Measurements from ENCODE around the gene ZNF543. TPM values are rescaled to one million over a fixed set of nuclear protein-coding genes. Genes with fewer than 3 reads are reported as not detected.
"Not testable (repeated sequence)": the region's sequence is repeated elsewhere in the genome, so short reads cannot be mapped to it uniquely, and the experiment has no call there.

ZNF543 gene
- total RNA-seq, 1 experiment from 2014 or later, result 9.5 TPM

DNA sequence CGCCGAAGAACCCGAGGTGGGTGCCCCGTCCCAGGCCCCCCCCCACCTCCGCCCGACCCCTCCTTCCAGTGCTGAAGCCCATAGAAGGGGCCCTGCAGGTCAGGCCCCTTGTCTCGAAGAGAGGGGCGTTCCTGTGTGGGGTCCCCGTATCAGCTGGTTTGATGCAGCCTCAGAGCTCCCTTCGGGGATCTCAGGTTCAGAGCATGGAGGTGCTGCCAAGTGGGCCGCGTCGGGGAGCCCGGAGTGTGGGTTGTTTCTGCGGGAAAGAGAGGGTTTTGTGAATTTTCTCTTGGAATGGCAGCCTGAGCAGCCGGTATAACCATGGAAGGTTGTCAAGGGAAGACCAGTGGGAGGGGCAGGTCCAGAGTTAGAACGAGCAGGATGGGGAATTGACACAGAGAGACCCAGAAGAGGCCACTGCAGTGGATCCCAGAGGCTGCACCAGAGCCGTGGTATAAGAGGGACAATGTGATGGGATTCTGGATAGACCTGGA is 43.5 kb downstream of the ZNF543 start:
- no peak for TF ChIP-seq EZH2 (IDR thresholded peaks at IDR 0.05; ENCODE audit: low read depth)
- TF ChIP-seq, protein P1, sequence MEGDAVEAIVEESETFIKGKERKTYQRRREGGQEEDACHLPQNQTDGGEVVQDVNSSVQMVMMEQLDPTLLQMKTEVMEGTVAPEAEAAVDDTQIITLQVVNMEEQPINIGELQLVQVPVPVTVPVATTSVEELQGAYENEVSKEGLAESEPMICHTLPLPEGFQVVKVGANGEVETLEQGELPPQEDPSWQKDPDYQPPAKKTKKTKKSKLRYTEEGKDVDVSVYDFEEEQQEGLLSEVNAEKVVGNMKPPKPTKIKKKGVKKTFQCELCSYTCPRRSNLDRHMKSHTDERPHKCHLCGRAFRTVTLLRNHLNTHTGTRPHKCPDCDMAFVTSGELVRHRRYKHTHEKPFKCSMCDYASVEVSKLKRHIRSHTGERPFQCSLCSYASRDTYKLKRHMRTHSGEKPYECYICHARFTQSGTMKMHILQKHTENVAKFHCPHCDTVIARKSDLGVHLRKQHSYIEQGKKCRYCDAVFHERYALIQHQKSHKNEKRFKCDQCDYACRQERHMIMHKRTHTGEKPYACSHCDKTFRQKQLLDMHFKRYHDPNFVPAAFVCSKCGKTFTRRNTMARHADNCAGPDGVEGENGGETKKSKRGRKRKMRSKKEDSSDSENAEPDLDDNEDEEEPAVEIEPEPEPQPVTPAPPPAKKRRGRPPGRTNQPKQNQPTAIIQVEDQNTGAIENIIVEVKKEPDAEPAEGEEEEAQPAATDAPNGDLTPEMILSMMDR (conservative IDR thresholded peaks at IDR 0.05), result no peak
- H3K4me1 ChIP-seq (replicated peaks; ENCODE audit: insufficient read depth), result peaks cover 6% of the 10 kb centered on the region; the same call in 1 of the 2 replicates
- no peaks in the 10 kb centered on the region for H3K27me3 ChIP-seq (ENCODE audit: insufficient read depth, low read depth)
- H3K27ac ChIP-seq, result peak overlapping the region; percentile 47
- no peak for DNase-seq
- peak overlapping the region; percentile 71 for H2AFZ ChIP-seq
- peak overlapping the region; percentile 71 for H3K4me2 ChIP-seq
- no peaks in the 10 kb centered on the region for H3K9me2 ChIP-seq (ENCODE audit: insufficient read depth)
- peaks cover 23% of the 10 kb centered on the region for H3K79me2 ChIP-seq (ENCODE audit: low read depth)
- no TSS peak for BruUV-seq (replicated peaks)
- no peaks in the 10 kb centered on the region for H4K20me1 ChIP-seq (ENCODE audit: insufficient read depth)
- ChIA-PET POLR2A (ENCODE audit: unreplicated experiment) (interaction anchor here (1.3 kb wide), 1 partner anchor 62 kb away, joined by 8 read pairs; no protein-coding TSS in a partner anchor), CTCF (interaction anchor here (0.6 kb wide), 2 partner anchors 26 to 49 kb away, joined by 3 to 8 read pairs; partner anchors contain the start of gene ZNF548)
- peaks cover 5% of the 10 kb centered on the region; the same call in 1 of the 2 replicates for H3K9me3 ChIP-seq (ENCODE audit: insufficient read depth, low read depth)
- H3F3A ChIP-seq (ENCODE audit: insufficient read depth, low read depth), result peaks cover 9% of the 10 kb centered on the region
- peaks cover 1% of the 10 kb centered on the region; the same call in 1 of the 2 replicates for H3K36me3 ChIP-seq (ENCODE audit: low read depth)
- H3K4me3 ChIP-seq, result peak overlapping the region; percentile 72
- intact Hi-C loops (cut with micrococcal nuclease; ENCODE audit: unreplicated experiment), result loop anchor here (1.0 kb wide), 3 partner anchors 26 to 83 kb away; partner anchors contain the start of genes ZNF460, ZNF548 and ZNF749

DNA sequence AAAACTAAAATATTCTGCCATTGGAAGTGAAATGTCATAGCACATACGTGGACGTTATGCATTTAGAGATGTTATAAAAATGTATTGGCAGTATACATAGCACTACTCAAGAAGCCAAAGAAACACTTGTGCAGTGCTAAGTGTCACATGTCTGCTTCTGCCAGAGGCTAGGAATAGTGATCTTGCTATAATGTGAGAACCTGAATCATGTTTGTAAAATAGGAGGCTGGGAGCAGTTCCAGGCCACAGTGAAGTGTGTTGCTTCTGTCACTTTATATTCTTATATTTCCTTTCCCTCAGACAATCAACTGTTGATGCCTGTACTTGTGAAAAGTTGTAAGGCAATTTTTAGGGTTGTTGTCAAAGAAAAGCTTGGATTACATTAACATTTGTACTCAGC is 46.5 kb downstream of the ZNF543 start:
- peaks cover under 1% of the 10 kb centered on the region; the same call in 1 of the 2 replicates for H3K36me3 ChIP-seq (ENCODE audit: low read depth)
- H3F3A ChIP-seq (ENCODE audit: insufficient read depth, low read depth), result no peaks in the 10 kb centered on the region
- DNase-seq, result no peak
- ChIA-PET CTCF (interaction anchor here (0.6 kb wide), 1 partner anchor 114 kb away, joined by 11 read pairs; no protein-coding TSS in a partner anchor), POLR2A (ENCODE audit: unreplicated experiment) (no interaction called here)
- no peak overlapping the region for H3K4me2 ChIP-seq
- H4K20me1 ChIP-seq (ENCODE audit: insufficient read depth), result no peaks in the 10 kb centered on the region
- no peaks in the 10 kb centered on the region for H3K27me3 ChIP-seq (ENCODE audit: insufficient read depth, low read depth)
- intact Hi-C loops (cut with micrococcal nuclease; ENCODE audit: unreplicated experiment), result no loop called here
- no peak overlapping the region for H3K4me3 ChIP-seq
- H3K9me3 ChIP-seq (ENCODE audit: insufficient read depth, low read depth), result peaks cover 5% of the 10 kb centered on the region; the same call in 1 of the 2 replicates
- peaks cover 6% of the 10 kb centered on the region; the same call in 1 of the 2 replicates for H3K4me1 ChIP-seq (replicated peaks; ENCODE audit: insufficient read depth)
- no peak overlapping the region for H2AFZ ChIP-seq
- no peaks in the 10 kb centered on the region for H3K9me2 ChIP-seq (ENCODE audit: insufficient read depth)
- H3K27ac ChIP-seq, result no peak overlapping the region
- peaks cover 23% of the 10 kb centered on the region for H3K79me2 ChIP-seq (ENCODE audit: low read depth)
- TF ChIP-seq, protein P1 (conservative IDR thresholded peaks at IDR 0.05), result no peak
- TF ChIP-seq EZH2 (IDR thresholded peaks at IDR 0.05; ENCODE audit: low read depth), result no peak
- BruUV-seq (replicated peaks), result no TSS peak

DNA sequence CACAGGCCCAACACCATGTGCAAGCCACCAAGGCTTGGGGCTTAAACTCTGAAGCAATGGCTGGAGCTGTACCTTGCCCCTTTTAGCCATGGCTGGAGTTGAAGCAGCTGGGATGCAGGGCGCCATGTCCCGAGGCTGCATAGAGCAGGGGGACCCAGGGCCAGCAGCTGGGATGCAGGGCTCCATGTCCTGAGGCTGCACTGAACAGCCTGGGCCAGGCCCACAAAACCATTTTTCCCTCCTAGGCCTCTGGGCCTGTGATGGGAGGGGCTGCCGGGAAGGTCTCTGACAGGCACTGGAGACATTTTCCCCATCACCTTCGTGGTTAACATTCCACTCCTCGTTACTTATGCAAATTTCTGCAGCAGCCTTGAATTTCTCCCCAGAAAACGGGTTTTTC is 53.9 kb downstream of the ZNF543 start:
- Histone ChIP-seq H4K20me1 (ENCODE audit: insufficient read depth) (no peaks in the 10 kb centered on the region), H3K4me3 (no peak overlapping the region), H3K9me3 (ENCODE audit: insufficient read depth, low read depth) (peaks cover 37% of the 10 kb centered on the region), H3K79me2 (ENCODE audit: low read depth) (no peaks in the 10 kb centered on the region), H3K4me2 (no peak overlapping the region), H3K27ac (no peak overlapping the region), H3K9me2 (ENCODE audit: insufficient read depth) (no peaks in the 10 kb centered on the region), H3F3A (ENCODE audit: insufficient read depth, low read depth) (no peaks in the 10 kb centered on the region), H2AFZ (no peak overlapping the region), H3K4me1 (replicated peaks; ENCODE audit: insufficient read depth) (no peaks in the 10 kb centered on the region), H3K27me3 (ENCODE audit: insufficient read depth, low read depth) (no peaks in the 10 kb centered on the region), H3K36me3 (ENCODE audit: low read depth) (peaks cover 32% of the 10 kb centered on the region)
- no peak for DNase-seq
- POLR2A ChIA-PET (ENCODE audit: unreplicated experiment), result no interaction called here
- no peak for TF ChIP-seq EZH2 (IDR thresholded peaks at IDR 0.05; ENCODE audit: low read depth)
- TF ChIP-seq, protein P1 (conservative IDR thresholded peaks at IDR 0.05), result no peak
- no TSS peak for BruUV-seq (replicated peaks)
- intact Hi-C loops (cut with micrococcal nuclease; ENCODE audit: unreplicated experiment), result no loop called here
- CTCF ChIA-PET, result no interaction called here

DNA sequence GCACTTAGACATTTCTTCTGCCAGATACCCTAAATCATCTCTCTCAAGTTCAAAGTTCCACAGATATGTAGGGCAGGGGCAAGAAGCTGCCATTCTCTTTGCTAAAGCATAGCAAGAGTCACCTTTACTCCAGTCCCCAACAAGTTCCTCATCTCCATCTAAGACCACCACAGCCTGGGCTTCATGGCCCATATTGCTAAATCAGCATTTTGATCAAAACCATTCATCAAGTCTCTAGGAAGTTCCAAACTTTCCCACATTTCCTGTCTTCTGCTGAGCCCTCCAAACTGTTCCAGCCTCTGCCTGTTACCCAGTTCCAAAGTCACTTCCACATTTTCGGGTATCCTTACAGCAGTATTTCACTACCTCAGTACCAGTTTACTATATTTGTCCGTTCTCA is 54.4 kb downstream of the ZNF543 start:
- Histone ChIP-seq H3K36me3 (ENCODE audit: low read depth) (peaks cover 32% of the 10 kb centered on the region), H3K9me3 (ENCODE audit: insufficient read depth, low read depth) (peaks cover 37% of the 10 kb centered on the region)
- DNase-seq; intact Hi-C loops (cut with micrococcal nuclease; ENCODE audit: unreplicated experiment); POLR2A ChIA-PET (ENCODE audit: unreplicated experiment); H3K4me2 ChIP-seq; H3K4me3 ChIP-seq; H3K27ac ChIP-seq; H3K79me2 ChIP-seq (ENCODE audit: low read depth); BruUV-seq (replicated peaks); H3F3A ChIP-seq (ENCODE audit: insufficient read depth, low read depth); H3K4me1 ChIP-seq (replicated peaks; ENCODE audit: insufficient read depth); H4K20me1 ChIP-seq (ENCODE audit: insufficient read depth); H2AFZ ChIP-seq; H3K27me3 ChIP-seq (ENCODE audit: insufficient read depth, low read depth); H3K9me2 ChIP-seq (ENCODE audit: insufficient read depth); CTCF ChIA-PET: not testable (repeated sequence)

Data from PC-9 (cell line).